Stomach (tissue), 9 donors: ENCODE data around the gene FLNC. TPM values are rescaled to one million over a fixed set of nuclear protein-coding genes. Genes with fewer than 3 reads are reported as not detected.

Source experiments
- DNase-seq, 2 donors: peaks; one replicate each; pipeline versions ENCODE4 v3.0.0 to v3.0.0-alpha.2; 2013 to 2019
- H3K27ac ChIP-seq, 5 donors: fragments of 200-600 bp in 4 of 5; sonication (generic) in 4 of 5; one replicate each; pipeline ENCODE4 v1.5.1; 2013 to 2019; ENCODE audit warnings: mild to moderate bottlenecking in 1 of 5, moderate library complexity in 1 of 5
- H3K27me3 ChIP-seq, 3 donors: fragments of 200-600 bp; sonication (generic); one replicate each; pipeline ENCODE4 v1.5.1; 2017 to 2019; ENCODE audit warnings: mixed run types in 1 of 3
- H3K36me3 ChIP-seq, 4 donors: fragments of 200-600 bp; sonication (generic); 1 replicate in 3 of 4; 2 replicates in 1 of 4; pipeline ENCODE4 v1.5.1; 2016 to 2019
- H3K4me1 ChIP-seq, 4 donors: fragments of 200-600 bp; sonication (generic); one replicate each; pipeline ENCODE4 v1.5.1; 2016 to 2019
- H3K4me3 ChIP-seq, 4 donors: fragments of 200-600 bp; sonication (generic) in 3 of 4; one replicate each; pipeline ENCODE4 v1.5.1; 2016 to 2019; ENCODE audit warnings: mild to moderate bottlenecking in 1 of 4
- H3K9me3 ChIP-seq, 4 donors: fragments of 200-600 bp; sonication (generic); one replicate each; pipeline ENCODE4 v1.5.1; 2016 to 2019
- CTCF ChIP-seq, 7 experiments: fragments of 450-650 bp in 4 of 7; fragments of 200-600 bp in 3 of 7; sonication (generic) in 3 of 7; IDR thresholded peaks; one replicate each; pipeline ENCODE4 v1.5.1; 2016 to 2019; ENCODE audit warnings: antibody characterized with exemption in 7 of 7, control low read depth in 2 of 7, mild to moderate bottlenecking in 1 of 7
- EP300 ChIP-seq: sonication (generic); formaldehyde crosslinking; IDR thresholded peaks from one replicate; pipeline ENCODE4 v1.6.1; 2017; ENCODE audit warnings: antibody characterized with exemption
- POLR2A ChIP-seq, 4 donors: fragments of 450-650 bp; IDR thresholded peaks; one replicate each; pipeline ENCODE4 v1.6.1; 2016; ENCODE audit warnings: antibody characterized with exemption in 4 of 4, control low read depth in 2 of 4, mild to moderate bottlenecking in 1 of 4, moderate library complexity in 1 of 4
- POLR2AphosphoS5 ChIP-seq, 3 donors: sonication (generic); formaldehyde crosslinking; IDR thresholded peaks; one replicate each; pipeline ENCODE4 v1.6.1; 2016; ENCODE audit warnings: antibody characterized with exemption in 3 of 3
- WGBS, 5 donors: extraction: QIAGEN DNeasy Blood & Tissue Kit in 3 of 5; methylation state at CpG; one replicate each; pipeline versions ENCODE4 v1.1.5 to v1.1.7; 2013 to 2018; 5-methylcytosine and 5-hydroxymethylcytosine counted together
- intact Hi-C: fragments of 100-400 bp; cut with DNase I; formaldehyde crosslinking; loops from one replicate; pipeline ENCODE4 v1.15.1; 2023; ENCODE audit warnings: low total_unique reads
- polyA plus RNA-seq, 3 donors: library from polyadenylated mRNA; stranded (reverse); fragments of 200-250 nt; gene quantifications; one replicate each; pipeline ENCODE4 v1.2.3, GENCODE V29; 2013
- total RNA-seq, 5 donors: library from RNA; depleted of rRNA; stranded (reverse); fragments of >200 nt; gene quantifications; one replicate each; pipeline versions ENCODE4 v1.1.0 to v1.2.3, GENCODE V29; 2014 to 2016
- donor health status: healthy with polysubstance abuse.
- donor health status: Bipolar disorder and iron deficiency.
- donor health status: healthy.

FLNC gene
- total and polyA plus RNA-seq, 8 donors = 1.9 to 184 (median 46.6) TPM

- Histone ChIP-seq H3K36me3 (peaks cover 1 to 21% (median 8%) of the 10 kb centered on the region in 4 donors), H3K4me1 (no peaks in the 10 kb centered on the region), H3K4me3 (no peak overlapping the region), H3K27ac (no peak overlapping the region), H3K27me3 (no peaks in the 10 kb centered on the region), H3K9me3 (no peaks in the 10 kb centered on the region)
- no peak for DNase-seq
- intact Hi-C loops = no loop called here
- TF ChIP-seq EP300 (no peak), CTCF (IDR thresholded peaks at IDR 0.05) (no peak), POLR2AphosphoS5 (IDR thresholded peaks at IDR 0.05) (no peak), POLR2A (IDR thresholded peaks at IDR 0.05) (no peak)
- WGBS, 5 donors = 83 to 92% (median 86%) methylated on average over 3 of the region's 3 CpGs
These were observed 29.6 kb upstream of the FLNC start for GRCh38 chr7:128800567-128800966.

- DNase-seq = peak in 1 of 2 donors; percentile 24
- Histone ChIP-seq H3K27me3 (no peaks in the 10 kb centered on the region), H3K9me3 (no peaks in the 10 kb centered on the region), H3K4me1 (no peaks in the 10 kb centered on the region), H3K27ac (no peak overlapping the region), H3K36me3 (peaks cover 4 to 25% (median 12%) of the 10 kb centered on the region in 4 donors), H3K4me3 (no peak overlapping the region)
- TF ChIP-seq EP300 (no peak), CTCF (IDR thresholded peaks at IDR 0.05) (no peak), POLR2AphosphoS5 (IDR thresholded peaks at IDR 0.05) (no peak), POLR2A (IDR thresholded peaks at IDR 0.05) (no peak)
- 81 to 92% (median 90%) methylated on average over 9 of the region's 9 CpGs for WGBS, 5 donors
- intact Hi-C loops = no loop called here
These were observed 29.2 kb upstream of the FLNC start for GRCh38 chr7:128801003-128801402.

DNA sequence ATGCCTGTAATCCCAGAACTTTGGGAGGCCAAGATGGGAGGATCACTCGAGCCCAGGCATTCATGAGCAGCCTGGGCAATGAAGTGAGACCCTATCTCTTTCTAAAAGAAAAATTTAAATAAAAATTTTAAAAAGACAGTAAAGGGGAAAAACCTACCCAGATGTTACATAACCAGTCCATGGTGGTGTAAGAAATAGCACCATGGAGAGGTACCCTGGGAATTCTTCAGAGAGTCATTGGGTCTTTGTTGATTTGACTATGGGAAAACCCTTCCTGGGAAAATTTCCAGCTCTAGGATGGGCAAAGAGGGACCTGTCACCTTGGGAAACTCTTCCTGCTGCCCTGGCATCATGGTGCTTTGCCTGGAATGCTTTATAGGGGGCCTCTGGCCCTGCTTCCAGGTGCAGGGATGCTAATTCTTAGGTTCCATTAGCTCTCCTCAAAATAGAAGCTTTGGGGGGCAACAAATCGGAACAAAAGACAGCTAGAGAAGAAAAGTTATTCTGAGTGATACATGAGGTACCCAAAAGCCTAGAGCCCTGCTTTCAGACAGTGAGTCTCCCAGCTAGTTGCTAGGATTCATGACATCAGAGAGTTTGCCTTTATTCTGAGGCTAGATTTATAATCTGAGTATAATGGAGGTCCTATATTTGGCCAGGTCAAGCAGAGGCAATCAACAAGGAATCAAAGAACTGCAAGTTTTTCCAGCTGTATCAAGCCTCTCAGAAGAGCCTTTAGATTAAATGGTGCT is 28.4 kb upstream of the FLNC start:
- Histone ChIP-seq H3K36me3 (peaks cover 4 to 34% (median 18%) of the 10 kb centered on the region in 4 donors), H3K4me1 (no peaks in the 10 kb centered on the region), H3K9me3 (no peaks in the 10 kb centered on the region), H3K27me3 (no peaks in the 10 kb centered on the region), H3K4me3 (no peak overlapping the region), H3K27ac (no peak overlapping the region)
- intact Hi-C loops = no loop called here
- DNase-seq = no peak
- WGBS, 5 donors = 77 to 98% (median 94%) methylated on average over 2 of the region's 2 CpGs
- TF ChIP-seq POLR2AphosphoS5 (IDR thresholded peaks at IDR 0.05) (no peak), POLR2A (IDR thresholded peaks at IDR 0.05) (no peak), CTCF (IDR thresholded peaks at IDR 0.05) (no peak), EP300 (no peak)

GRCh38 chr7:128804484-128804883 is 25.7 kb upstream of the FLNC start:
- H3K36me3 ChIP-seq = peaks cover 4 to 46% (median 21%) of the 10 kb centered on the region in 4 donors
- H3K27me3 ChIP-seq = no peaks in the 10 kb centered on the region

More at GRCh38 chr7:128804484-128804883, 25.7 kb upstream of the FLNC start:
- Histone ChIP-seq H3K4me1 (no peaks in the 10 kb centered on the region), H3K9me3 (no peaks in the 10 kb centered on the region), H3K27ac (no peak overlapping the region), H3K4me3 (no peak overlapping the region)
- 87 to 91% (median 90%) methylated on average over 5 to 6 of the region's 6 CpGs for whole genome bisulfite sequencing, 5 donors
- no peak for DNase-seq
- TF ChIP-seq CTCF (IDR thresholded peaks at IDR 0.05) (no peak), POLR2AphosphoS5 (IDR thresholded peaks at IDR 0.05) (no peak), POLR2A (IDR thresholded peaks at IDR 0.05) (no peak), EP300 (no peak)
- intact Hi-C loops = no loop called here
